H1 (cell line): ENCODE results near the gene C2CD4C.

Experiments
- BACH1 ChIP-seq: IDR thresholded peaks from 2 replicates; pipeline ENCODE4 v1.6.1; 2012; ENCODE audit warnings: low read length, improper control_type of control experiment
- CHD1 ChIP-seq: IDR thresholded peaks from 2 replicates; pipeline ENCODE4 v1.6.1; 2012; ENCODE audit warnings: low read depth, low read length, improper control_type of control experiment
- EZH2 ChIP-seq: fragments of 200-600 bp; sonication (generic); IDR thresholded peaks from 2 replicates; pipeline ENCODE4 v1.7.1; 2012; ENCODE audit warnings: low read depth, mild to moderate bottlenecking, moderate library complexity, low read length, inconsistent platforms; ENCODE audit not compliant: severe bottlenecking
- HDAC2 ChIP-seq, 2 experiments: fragments of 300-600 bp in 1 of 2; sonication (generic) in 1 of 2; IDR thresholded peaks; 2 replicates each; pipeline ENCODE4 v1.6.1; 2011 to 2012; ENCODE audit warnings: low read depth in 2 of 2, low read length in 2 of 2, mild to moderate bottlenecking in 2 of 2, moderate library complexity in 2 of 2, borderline replicate concordance in 1 of 2, inconsistent platforms in 1 of 2
- MAX ChIP-seq: IDR thresholded peaks from 2 replicates; pipeline ENCODE4 v1.6.1; 2012; ENCODE audit warnings: inconsistent platforms
- POLR2A ChIP-seq, 2 experiments: IDR thresholded peaks; 1 replicate in 1 of 2; 2 replicates in 1 of 2; pipeline ENCODE4 v1.6.1; 2011; ENCODE audit warnings: low read depth in 2 of 2, low read length in 2 of 2, mild to moderate bottlenecking in 2 of 2; ENCODE audit errors: control extremely low read depth in 1 of 2
- SP1 ChIP-seq: IDR thresholded peaks from 2 replicates; pipeline ENCODE4 v1.6.1; 2011; ENCODE audit warnings: low read depth, low read length
- TAF1 ChIP-seq: IDR thresholded peaks from 2 replicates; pipeline ENCODE4 v1.6.1; 2011; ENCODE audit warnings: mild to moderate bottlenecking, low read depth, low read length
- TF ChIP-seq, protein P1 (sequence below): IDR thresholded peaks from 2 replicates; pipeline ENCODE4 v1.6.1; 2011; ENCODE audit warnings: low read depth, mild to moderate bottlenecking, low read length; ENCODE audit not compliant: insufficient read depth
- TF ChIP-seq, protein P2 (sequence below), 3 experiments: IDR thresholded peaks; 1 replicate in 2 of 3; 2 replicates in 1 of 3; pipeline versions ENCODE4 v1.5.1 to v1.6.1; 2011; ENCODE audit warnings: low read length in 3 of 3, mild to moderate bottlenecking in 3 of 3, inconsistent platforms in 2 of 3, low read depth in 1 of 3, moderate library complexity in 1 of 3; ENCODE audit not compliant: insufficient read depth in 1 of 3; ENCODE audit errors: control extremely low read depth in 1 of 3

DNA sequence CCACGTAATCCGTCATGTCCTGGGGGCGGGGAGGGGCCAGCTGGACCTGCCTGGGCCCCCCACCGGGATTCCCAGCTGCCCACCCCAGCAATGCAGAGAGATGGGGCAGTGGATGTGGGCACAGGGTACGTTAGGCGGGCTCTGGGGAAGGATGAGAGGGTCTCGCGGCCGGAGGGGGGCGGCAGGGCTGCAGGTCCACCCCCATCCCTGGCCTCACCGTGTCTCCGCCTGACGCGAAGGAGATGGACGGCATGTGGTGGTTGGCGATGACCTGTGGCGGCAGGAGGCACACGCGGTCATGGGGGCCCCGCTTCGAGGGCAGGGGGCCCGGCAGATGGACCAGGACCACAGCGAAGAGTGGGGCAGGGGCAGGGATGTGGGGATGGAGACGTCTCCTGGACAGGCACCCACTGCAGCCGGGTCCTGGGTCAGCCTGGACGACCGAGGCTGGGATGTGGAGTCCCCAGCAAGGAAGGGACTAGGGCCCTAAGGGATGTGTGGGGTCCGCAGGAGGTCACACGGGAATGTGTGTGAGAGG lies 27.5 kb upstream of the C2CD4C start:
- TF ChIP-seq, protein P1, sequence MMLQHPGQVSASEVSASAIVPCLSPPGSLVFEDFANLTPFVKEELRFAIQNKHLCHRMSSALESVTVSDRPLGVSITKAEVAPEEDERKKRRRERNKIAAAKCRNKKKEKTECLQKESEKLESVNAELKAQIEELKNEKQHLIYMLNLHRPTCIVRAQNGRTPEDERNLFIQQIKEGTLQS: no peak
- TF ChIP-seq BACH1 (no peak), EZH2 (no peak), TAF1 (no peak), SP1 (no peak), HDAC2 (IDR thresholded peaks at IDR 0.05; ENCODE audit: borderline replicate concordance in 1 of 2, low read depth in 2 of 2, low read length in 2 of 2) (no peak), MAX (no peak), POLR2A (IDR thresholded peaks at IDR 0.05; ENCODE audit: control extremely low read depth in 1 of 2, low read depth in 2 of 2, low read length in 2 of 2) (no peak), CHD1 (no peak)
- TF ChIP-seq, protein P2, sequence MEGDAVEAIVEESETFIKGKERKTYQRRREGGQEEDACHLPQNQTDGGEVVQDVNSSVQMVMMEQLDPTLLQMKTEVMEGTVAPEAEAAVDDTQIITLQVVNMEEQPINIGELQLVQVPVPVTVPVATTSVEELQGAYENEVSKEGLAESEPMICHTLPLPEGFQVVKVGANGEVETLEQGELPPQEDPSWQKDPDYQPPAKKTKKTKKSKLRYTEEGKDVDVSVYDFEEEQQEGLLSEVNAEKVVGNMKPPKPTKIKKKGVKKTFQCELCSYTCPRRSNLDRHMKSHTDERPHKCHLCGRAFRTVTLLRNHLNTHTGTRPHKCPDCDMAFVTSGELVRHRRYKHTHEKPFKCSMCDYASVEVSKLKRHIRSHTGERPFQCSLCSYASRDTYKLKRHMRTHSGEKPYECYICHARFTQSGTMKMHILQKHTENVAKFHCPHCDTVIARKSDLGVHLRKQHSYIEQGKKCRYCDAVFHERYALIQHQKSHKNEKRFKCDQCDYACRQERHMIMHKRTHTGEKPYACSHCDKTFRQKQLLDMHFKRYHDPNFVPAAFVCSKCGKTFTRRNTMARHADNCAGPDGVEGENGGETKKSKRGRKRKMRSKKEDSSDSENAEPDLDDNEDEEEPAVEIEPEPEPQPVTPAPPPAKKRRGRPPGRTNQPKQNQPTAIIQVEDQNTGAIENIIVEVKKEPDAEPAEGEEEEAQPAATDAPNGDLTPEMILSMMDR (IDR thresholded peaks at IDR 0.05; ENCODE audit: control extremely low read depth in 1 of 3, insufficient read depth in 1 of 3, low read depth in 1 of 3, low read length in 3 of 3): no peak
